OCI-LY7 (cell line): ENCODE data around the gene RNPEPL1. TPM values are rescaled to one million over a fixed set of nuclear protein-coding genes. Genes with fewer than 3 reads are reported as not detected.

ENCODE experiments used
- BruUV-seq: library from RNA; stranded (reverse); fragments of 400-500 nt; replicated peaks from 2 replicates; lab custom pipeline; 2021; lab: Mats Ljungman, UMichigan
- CTCF ChIA-PET: fragments of 300-600 bp; sonication (Branson Sonifier 250); formaldehyde crosslinking; loops from one replicate; lab custom pipeline; 2022; ENCODE audit warnings: antibody characterized with exemption; ENCODE audit not compliant: unreplicated experiment; lab: Charles Lee
- POLR2A ChIA-PET: fragments of 300-600 bp; sonication (Branson Sonifier 250); formaldehyde crosslinking; loops from one replicate; lab custom pipeline; 2022; ENCODE audit warnings: antibody characterized with exemption; lab: Charles Lee
- DNase-seq: peaks from one replicate; pipeline ENCODE4 v3.0.0-alpha.2; 2015; ENCODE audit warnings: low spot score
- H2AFZ ChIP-seq: fragments of 200-600 bp; sonication (generic), shearing (Covaris generic); 2 replicates; pipeline ENCODE4 v1.6.1; 2014; ENCODE audit warnings: mild to moderate bottlenecking, antibody characterized with exemption, low read length, moderate library complexity
- H3K27ac ChIP-seq: fragments of 200-600 bp; sonication (generic); 2 replicates; pipeline ENCODE4 v1.5.1; 2014; ENCODE audit warnings: mixed run types, low read depth, mild to moderate bottlenecking, moderate library complexity, low read length, inconsistent platforms; ENCODE audit not compliant: poor library complexity, severe bottlenecking
- H3K36me3 ChIP-seq: fragments of 200-600 bp; sonication (generic); 2 replicates; pipeline ENCODE4 v1.6.1; 2014; ENCODE audit warnings: mild to moderate bottlenecking, antibody characterized with exemption, low read length, moderate library complexity, mixed read lengths; ENCODE audit not compliant: insufficient read depth
- H3K4me1 ChIP-seq: fragments of 200-600 bp; sonication (generic); 2 replicates; pipeline ENCODE4 v1.5.1; 2014; ENCODE audit warnings: mild to moderate bottlenecking, low read length; ENCODE audit not compliant: insufficient read depth, poor library complexity, severe bottlenecking
- H3K4me2 ChIP-seq: fragments of 200-600 bp; sonication (generic); 2 replicates; pipeline ENCODE4 v1.6.1; 2014; ENCODE audit warnings: mild to moderate bottlenecking, low read length
- H3K4me3 ChIP-seq: fragments of 200-600 bp; sonication (generic); 2 replicates; pipeline ENCODE4 v1.5.1; 2014; ENCODE audit warnings: mild to moderate bottlenecking, low read depth, low read length; ENCODE audit not compliant: poor library complexity, severe bottlenecking
- H3K79me2 ChIP-seq: fragments of 200-600 bp; sonication (generic); 2 replicates; pipeline ENCODE4 v1.6.1; 2016; ENCODE audit warnings: low read depth, mild to moderate bottlenecking, low read length, moderate library complexity, mixed read lengths; ENCODE audit not compliant: insufficient read depth
- H3K9me2 ChIP-seq: fragments of 200-600 bp; sonication (generic); 2 replicates; pipeline ENCODE4 v1.6.1; 2016; ENCODE audit warnings: mild to moderate bottlenecking, low read length, mixed read lengths; ENCODE audit not compliant: insufficient read depth
- H3K9me3 ChIP-seq: fragments of 200-600 bp; sonication (generic); 2 replicates; pipeline ENCODE4 v1.6.1; 2014; ENCODE audit warnings: mild to moderate bottlenecking, mixed run types, low read length, mixed read lengths
- H4K20me1 ChIP-seq: fragments of 200-600 bp; sonication (generic); 2 replicates; pipeline ENCODE4 v1.6.1; 2014; ENCODE audit warnings: mild to moderate bottlenecking, antibody characterized with exemption, low read length, moderate library complexity, mixed read lengths; ENCODE audit not compliant: insufficient read depth
- CTCF ChIP-seq: fragments of 200-600 bp; sonication (generic); conservative IDR thresholded peaks from 2 replicates; pipeline ENCODE4 v1.5.1; 2014; ENCODE audit warnings: mild to moderate bottlenecking, antibody characterized with exemption, low read length, moderate library complexity, mixed read lengths
- EZH2phosphoT487 ChIP-seq: fragments of 200-600 bp; sonication (generic); IDR thresholded peaks from 2 replicates; pipeline ENCODE4 v1.6.1; 2018; ENCODE audit warnings: low read depth, borderline replicate concordance, mild to moderate bottlenecking, mixed run types, antibody characterized with exemption, low read length, moderate library complexity, mixed read lengths
- intact Hi-C: fragments of 100-400 bp; cut with micrococcal nuclease; formaldehyde crosslinking; loops from one replicate; pipeline ENCODE4 v1.10.0; 2022; ENCODE audit not compliant: unreplicated experiment
- total RNA-seq, 2 experiments: library from RNA; depleted of rRNA in 1 of 2; stranded (reverse); fragments of >200 nt in 1 of 2; shearing (Covaris generic) in 1 of 2; gene quantifications; 2 replicates each; pipeline ENCODE4 v1.2.3, GENCODE V29; 2014 to 2022

RNPEPL1 gene
- total RNA-seq, 2 experiments from 2014 or later, result 41.9 to 51.8 TPM

- Histone ChIP-seq H3K4me2 (no peak overlapping the region), H3K9me2 (no peaks in the 10 kb centered on the region), H3K36me3 (peaks cover 72% of the 10 kb centered on the region), H3K9me3 (peaks cover 34% of the 10 kb centered on the region), H3K79me2 (no peaks in the 10 kb centered on the region), H3K4me1 (no peaks in the 10 kb centered on the region), H3K27ac (no peak overlapping the region), H4K20me1 (no peaks in the 10 kb centered on the region), H2AFZ (no peak overlapping the region), H3K4me3 (no peak overlapping the region)
- DNase-seq, result no peak
- ChIA-PET CTCF (no interaction called here), POLR2A (no interaction called here)
- TF ChIP-seq EZH2phosphoT487 (no peak), CTCF (no peak)
- BruUV-seq, result no TSS peak
- intact Hi-C loops, result no loop called here
Measured at GRCh38 chr2:240523451-240524281, 44.6 kb upstream of the RNPEPL1 start.

GRCh38 chr2:240524963-240525718 is 43.1 kb upstream of the RNPEPL1 start:
- H3K9me3 ChIP-seq, result peaks cover 34% of the 10 kb centered on the region

More at GRCh38 chr2:240524963-240525718, 43.1 kb upstream of the RNPEPL1 start:
- Histone ChIP-seq H3K79me2 (no peaks in the 10 kb centered on the region), H3K4me3 (no peak overlapping the region), H3K4me1 (no peaks in the 10 kb centered on the region), H2AFZ (no peak overlapping the region), H3K9me2 (no peaks in the 10 kb centered on the region), H3K4me2 (no peak overlapping the region), H3K27ac (no peak overlapping the region), H4K20me1 (no peaks in the 10 kb centered on the region), H3K36me3 (peaks cover 87% of the 10 kb centered on the region)
- CTCF ChIA-PET, result no interaction called here
- POLR2A ChIA-PET, result no interaction called here
- no peak for DNase-seq
- BruUV-seq, result no TSS peak
- TF ChIP-seq EZH2phosphoT487, result no peak
- no peak for TF ChIP-seq CTCF
- intact Hi-C loops, result no loop called here
